Lower lobe of right lung (tissue), 2 donors: ENCODE measurements around the gene NT5C1A. TPM values are rescaled to one million over a fixed set of nuclear protein-coding genes. Genes with fewer than 3 reads are reported as not detected.

Source experiments
- ATAC-seq, 2 donors: fragments of 200-7000 bp; cut with Tn5 transposase; one replicate each; pipeline ENCODE4 v1.9.1; 2020 to 2022; ENCODE audit warnings: mild to moderate bottlenecking in 2 of 2, moderate library complexity in 2 of 2
- DNase-seq: peaks from one replicate; pipeline ENCODE4 v3.0.0-alpha.2; 2020
- H3K27ac ChIP-seq: fragments of 200-600 bp; one replicate; pipeline ENCODE4 v1.8.0; 2022
- H3K27me3 ChIP-seq: fragments of 200-600 bp; one replicate; pipeline ENCODE4 v1.8.0; 2022; ENCODE audit warnings: low read depth
- H3K36me3 ChIP-seq: fragments of 200-600 bp; one replicate; pipeline ENCODE4 v1.8.0; 2022; ENCODE audit warnings: mild to moderate bottlenecking
- H3K4me1 ChIP-seq: fragments of 200-600 bp; one replicate; pipeline ENCODE4 v1.8.0; 2022
- H3K4me3 ChIP-seq: fragments of 200-600 bp; one replicate; pipeline ENCODE4 v1.8.0; 2022; ENCODE audit warnings: mild to moderate bottlenecking
- H3K9me3 ChIP-seq: fragments of 200-600 bp; one replicate; pipeline ENCODE4 v1.8.0; 2022
- CTCF ChIP-seq: fragments of 200-600 bp; IDR thresholded peaks from one replicate; pipeline ENCODE4 v1.8.0; 2022; ENCODE audit warnings: antibody characterized with exemption, mild to moderate bottlenecking
- intact Hi-C: fragments of 100-400 bp; cut with DNase I; formaldehyde crosslinking; loops from one replicate; pipeline ENCODE4 v1.11.0; 2022
- total RNA-seq: library from RNA; stranded (reverse); fragmentation: NEBNext Ultra II Directional; extraction: Animal tissue kit (Norgen Biotek cat#: 25700); gene quantifications from one replicate; pipeline ENCODE4 v1.2.1, GENCODE V29; 2021
- donor health status: DM: no; HTN: yes; CAD: no; lungs with severe emphysema.

The NT5C1A gene
- total RNA-seq, 1 donor from 2014 or later = not detected

- TF ChIP-seq CTCF = peak; percentile 37
Observed at GRCh38 chr1:39672551-39672947, 642 bp upstream of the NT5C1A start.

GRCh38 chr1:39671433-39671792, 494 bp downstream of the NT5C1A start:
- intact Hi-C loops = no loop called here
- Histone ChIP-seq H3K4me1 (peaks cover 18% of the 10 kb centered on the region), H3K4me3 (peak overlapping the region; percentile 58), H3K36me3 (no peaks in the 10 kb centered on the region), H3K27ac (no peak overlapping the region), H3K9me3 (no peaks in the 10 kb centered on the region), H3K27me3 (peaks cover 37% of the 10 kb centered on the region)
- DNase-seq = no peak
- no peak for TF ChIP-seq CTCF
- peak; percentile 40 to 46 for ATAC-seq

More at GRCh38 chr1:39672551-39672947, 642 bp upstream of the NT5C1A start:
- peak; percentile 11 to 27 for ATAC-seq
- peak overlapping the region; percentile 58 for H3K4me3 ChIP-seq
- H3K27me3 ChIP-seq = peaks cover 37% of the 10 kb centered on the region
- H3K4me1 ChIP-seq = peaks cover 18% of the 10 kb centered on the region
- H3K27ac ChIP-seq = no peak overlapping the region
- no peak for DNase-seq
- H3K9me3 ChIP-seq = no peaks in the 10 kb centered on the region
- no peaks in the 10 kb centered on the region for H3K36me3 ChIP-seq
- intact Hi-C loops = no loop called here

GRCh38 chr1:39670689-39671088, 1.2 kb downstream of the NT5C1A start:
- H3K4me1 ChIP-seq = peaks cover 18% of the 10 kb centered on the region
- no peak overlapping the region for H3K4me3 ChIP-seq
- H3K36me3 ChIP-seq = no peaks in the 10 kb centered on the region
- DNase-seq (no peak), ATAC-seq (no peak)
- H3K27ac ChIP-seq = no peak overlapping the region
- intact Hi-C loops = no loop called here
- TF ChIP-seq CTCF = no peak
- H3K27me3 ChIP-seq = peaks cover 37% of the 10 kb centered on the region
- H3K9me3 ChIP-seq = no peaks in the 10 kb centered on the region

- TF ChIP-seq CTCF = no peak
- Histone ChIP-seq H3K4me3 (no peak overlapping the region), H3K27me3 (peaks cover 37% of the 10 kb centered on the region), H3K9me3 (no peaks in the 10 kb centered on the region), H3K27ac (no peak overlapping the region), H3K4me1 (peaks cover 18% of the 10 kb centered on the region), H3K36me3 (no peaks in the 10 kb centered on the region)
- DNase-seq = no peak
- intact Hi-C loops = no loop called here
- ATAC-seq = no peak
Observed at GRCh38 chr1:39668894-39669293, 3.0 kb downstream of the NT5C1A start.

- Histone ChIP-seq H3K4me1 (peaks cover 18% of the 10 kb centered on the region), H3K36me3 (no peaks in the 10 kb centered on the region), H3K27ac (no peak overlapping the region), H3K4me3 (no peak overlapping the region), H3K27me3 (peaks cover 37% of the 10 kb centered on the region), H3K9me3 (no peaks in the 10 kb centered on the region)
- intact Hi-C loops = no loop called here
- ATAC-seq (no peak), DNase-seq (no peak)
- no peak for TF ChIP-seq CTCF
Observed at GRCh38 chr1:39668111-39668510, 3.8 kb downstream of the NT5C1A start.

- Histone ChIP-seq H3K36me3 (no peaks in the 10 kb centered on the region), H3K4me3 (no peak overlapping the region), H3K27me3 (peaks cover 28% of the 10 kb centered on the region), H3K9me3 (no peaks in the 10 kb centered on the region), H3K4me1 (peaks cover 9% of the 10 kb centered on the region), H3K27ac (no peak overlapping the region)
- DNase-seq (no peak), ATAC-seq (no peak)
- TF ChIP-seq CTCF = no peak
- intact Hi-C loops = no loop called here
Observed at GRCh38 chr1:39666772-39667171, 5.1 kb downstream of the NT5C1A start.
